Thyroid gland (tissue), 4 donors: ENCODE data around the gene DPP10.

ENCODE experiments used
- CTCF ChIP-seq, 6 experiments: fragments of 200-600 bp in 3 of 6; fragments of 450-650 bp in 3 of 6; sonication (generic) in 3 of 6; IDR thresholded peaks; one replicate each; pipeline ENCODE4 v1.5.1; 2016 to 2019; ENCODE audit warnings: antibody characterized with exemption in 6 of 6, mild to moderate bottlenecking in 2 of 6, inconsistent platforms in 1 of 6, moderate library complexity in 1 of 6
- POLR2A ChIP-seq, 2 donors: fragments of 450-650 bp; IDR thresholded peaks; one replicate each; pipeline ENCODE4 v1.6.1; 2017; ENCODE audit warnings: antibody characterized with exemption in 2 of 2, mild to moderate bottlenecking in 2 of 2, moderate library complexity in 1 of 2

DNA sequence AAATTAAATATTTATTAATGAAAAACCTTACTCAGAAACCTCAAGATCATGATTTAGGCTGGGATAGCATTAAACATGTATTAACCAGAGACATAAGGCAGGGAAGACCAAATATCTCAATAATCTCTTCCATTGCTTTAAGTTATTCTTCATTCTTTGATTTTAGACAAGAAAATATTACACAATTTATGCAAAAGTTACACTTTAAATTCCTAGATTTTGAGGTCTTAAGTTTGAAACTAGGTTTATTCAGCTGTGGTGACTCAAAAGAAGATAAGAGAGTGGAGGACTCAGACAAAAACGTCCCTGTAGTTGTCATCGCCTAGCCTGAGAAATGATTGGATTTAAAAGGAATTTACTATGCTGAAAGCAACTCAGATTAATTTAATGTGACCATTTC lies 1110.3 kb downstream of the DPP10 start:
- TF ChIP-seq CTCF (IDR thresholded peaks at IDR 0.05): no peak
- no peak for TF ChIP-seq POLR2A (IDR thresholded peaks at IDR 0.05)
